ENCODE results near the gene PPBP.

The PPBP gene

DNA sequence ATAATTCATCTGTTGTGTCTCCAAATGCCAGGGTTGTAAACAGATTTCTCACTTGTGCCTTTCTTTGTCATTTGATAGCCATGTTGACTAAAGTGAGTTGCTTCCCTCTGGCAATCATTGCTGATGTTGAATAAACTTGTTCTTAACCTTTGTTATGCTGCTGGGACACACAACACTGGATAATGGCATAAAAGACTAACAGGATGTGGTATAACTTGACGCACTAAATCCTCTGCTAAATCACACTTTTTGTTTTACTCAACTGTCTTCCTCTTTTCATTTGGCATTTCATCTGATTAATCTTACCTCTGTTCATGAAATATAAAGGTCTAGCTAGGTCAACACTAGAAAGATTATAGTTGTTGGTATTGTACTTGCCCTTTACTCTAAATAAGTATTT, 28.1 kb upstream of the PPBP start:
- H3K4me1 ChIP-seq (ENCODE audit: control insufficient read depth, insufficient read depth, low read length), result peaks cover 15% of the 10 kb centered on the region
- no peaks in the 10 kb centered on the region for H3K36me3 ChIP-seq (ENCODE audit: control insufficient read depth, insufficient read depth, low read length)
- no peak overlapping the region for H3K27ac ChIP-seq (ENCODE audit: low read depth, low read length)
- H3K27me3 ChIP-seq (ENCODE audit: control insufficient read depth, insufficient read depth, low read length), result no peaks in the 10 kb centered on the region
- no peak overlapping the region for H3K9ac ChIP-seq (ENCODE audit: low read depth, low read length)
- H3K4me3 ChIP-seq (ENCODE audit: low read depth, low read length), result no peak overlapping the region
- no peaks in the 10 kb centered on the region for H3K9me3 ChIP-seq (ENCODE audit: control insufficient read depth, insufficient read depth, low read length)

DNA sequence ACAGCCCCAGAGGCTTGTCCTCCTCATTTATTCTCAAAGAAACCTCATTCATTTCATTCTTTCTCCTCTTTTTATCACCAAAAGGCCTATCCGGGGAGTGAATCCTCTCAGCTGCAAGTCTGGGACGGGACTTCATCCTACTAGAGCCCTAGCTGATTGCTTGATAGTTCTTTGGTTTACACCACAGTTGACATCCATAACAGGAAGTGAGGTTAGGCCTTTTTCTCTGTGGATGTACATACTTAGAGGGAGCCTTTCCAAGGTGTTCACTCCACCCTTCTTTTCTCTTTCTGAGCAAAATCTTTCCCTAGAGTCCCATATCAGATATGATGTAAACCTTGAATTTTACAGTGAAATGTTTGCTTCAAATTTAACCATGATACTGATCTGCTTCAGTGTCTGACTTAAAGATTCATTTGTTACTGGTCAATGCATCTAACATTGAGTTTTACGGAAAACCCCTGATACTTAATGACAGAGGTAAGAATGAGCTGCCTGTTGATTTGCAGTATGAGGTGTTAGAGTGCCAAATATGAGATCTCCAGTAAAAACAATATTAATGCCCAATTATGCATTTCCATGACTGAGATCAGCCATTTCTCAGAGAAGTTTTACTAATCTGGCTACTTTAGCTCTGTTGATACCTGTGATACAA, 27.3 kb upstream of the PPBP start:
- Histone ChIP-seq H3K36me3 (ENCODE audit: control insufficient read depth, insufficient read depth, low read length) (no peaks in the 10 kb centered on the region), H3K4me1 (ENCODE audit: control insufficient read depth, insufficient read depth, low read length) (peaks cover 15% of the 10 kb centered on the region), H3K4me3 (ENCODE audit: low read depth, low read length) (no peak overlapping the region), H3K27me3 (ENCODE audit: control insufficient read depth, insufficient read depth, low read length) (no peaks in the 10 kb centered on the region), H3K9ac (ENCODE audit: low read depth, low read length) (no peak overlapping the region), H3K27ac (ENCODE audit: low read depth, low read length) (no peak overlapping the region), H3K9me3 (ENCODE audit: control insufficient read depth, insufficient read depth, low read length) (no peaks in the 10 kb centered on the region)

DNA sequence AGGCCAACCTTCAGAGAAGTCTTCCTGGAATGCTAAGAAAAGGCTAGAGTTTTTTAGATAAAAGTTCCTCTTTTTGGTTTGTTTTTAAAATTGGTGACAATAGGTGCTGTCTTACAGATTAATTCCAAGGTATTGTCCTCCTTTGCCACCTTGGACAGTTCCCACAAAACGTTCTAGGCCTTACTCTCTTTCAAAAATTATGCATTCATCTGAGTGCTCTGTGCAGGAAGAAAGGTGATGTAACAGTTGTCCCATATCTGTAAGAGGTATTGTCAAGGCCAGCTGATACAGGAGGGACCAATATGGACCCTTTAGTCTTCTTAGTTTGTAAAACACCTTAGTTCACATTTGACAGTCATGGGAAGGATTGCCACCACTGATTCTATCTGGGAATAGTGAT, 26.3 kb upstream of the PPBP start:
- H3K4me1 ChIP-seq (ENCODE audit: control insufficient read depth, insufficient read depth, low read length), result peaks cover 15% of the 10 kb centered on the region
- H3K9me3 ChIP-seq (ENCODE audit: control insufficient read depth, insufficient read depth, low read length), result no peaks in the 10 kb centered on the region
- no peak overlapping the region for H3K27ac ChIP-seq (ENCODE audit: low read depth, low read length)
- H3K36me3 ChIP-seq (ENCODE audit: control insufficient read depth, insufficient read depth, low read length), result no peaks in the 10 kb centered on the region
- H3K4me3 ChIP-seq (ENCODE audit: low read depth, low read length), result no peak overlapping the region
- no peaks in the 10 kb centered on the region for H3K27me3 ChIP-seq (ENCODE audit: control insufficient read depth, insufficient read depth, low read length)
- H3K9ac ChIP-seq (ENCODE audit: low read depth, low read length), result no peak overlapping the region

DNA sequence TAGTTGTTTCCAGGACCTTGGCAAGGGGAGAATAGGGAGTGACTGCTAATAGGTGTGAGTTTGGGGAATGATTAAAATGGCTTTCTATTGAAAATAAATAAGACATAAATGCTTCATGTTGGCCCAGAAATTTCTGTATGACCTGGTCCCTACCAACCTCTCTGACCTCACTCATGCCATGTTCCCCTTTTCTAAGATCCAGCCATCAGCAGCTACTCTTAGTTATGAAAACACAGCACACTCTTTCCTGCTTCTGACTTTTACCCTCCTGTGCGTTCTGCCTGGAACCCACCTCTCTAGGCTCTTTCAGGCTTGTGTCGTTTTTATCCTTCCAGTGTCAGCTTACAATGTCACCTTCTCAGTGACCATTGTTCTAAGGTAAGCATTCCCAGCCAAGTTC, 25.3 kb upstream of the PPBP start:
- no peak overlapping the region for H3K4me3 ChIP-seq (ENCODE audit: low read depth, low read length)
- no peak overlapping the region for H3K27ac ChIP-seq (ENCODE audit: low read depth, low read length)
- H3K9me3 ChIP-seq (ENCODE audit: control insufficient read depth, insufficient read depth, low read length), result no peaks in the 10 kb centered on the region; the same call in 1 of the 2 replicates
- peaks cover 15% of the 10 kb centered on the region for H3K4me1 ChIP-seq (ENCODE audit: control insufficient read depth, insufficient read depth, low read length)
- H3K9ac ChIP-seq (ENCODE audit: low read depth, low read length), result no peak overlapping the region
- H3K27me3 ChIP-seq (ENCODE audit: control insufficient read depth, insufficient read depth, low read length), result no peaks in the 10 kb centered on the region
- no peaks in the 10 kb centered on the region for H3K36me3 ChIP-seq (ENCODE audit: control insufficient read depth, insufficient read depth, low read length)

DNA sequence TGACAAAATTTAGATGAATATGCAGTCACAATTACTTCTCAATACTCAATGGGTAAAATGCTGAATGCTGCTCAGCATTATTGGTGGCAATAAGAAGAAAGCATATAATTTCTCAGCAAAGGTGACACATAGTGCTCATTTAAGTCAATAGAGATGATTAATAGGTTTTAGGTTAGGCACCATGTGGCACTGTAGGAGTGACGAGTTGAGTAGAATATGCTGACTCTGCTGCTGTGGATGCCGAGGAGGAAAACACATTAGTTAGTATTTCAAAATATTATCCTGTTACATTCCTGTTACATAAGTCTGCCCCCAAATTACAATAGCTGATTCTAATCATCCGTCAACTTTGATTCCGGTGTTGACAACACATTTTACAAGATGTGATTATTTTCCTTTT, 24.1 kb upstream of the PPBP start:
- peaks cover 15% of the 10 kb centered on the region for H3K4me1 ChIP-seq (ENCODE audit: control insufficient read depth, insufficient read depth, low read length)
- H3K36me3 ChIP-seq (ENCODE audit: control insufficient read depth, insufficient read depth, low read length), result no peaks in the 10 kb centered on the region
- H3K27me3 ChIP-seq (ENCODE audit: control insufficient read depth, insufficient read depth, low read length), result no peaks in the 10 kb centered on the region
- no peaks in the 10 kb centered on the region; the same call in 1 of the 2 replicates for H3K9me3 ChIP-seq (ENCODE audit: control insufficient read depth, insufficient read depth, low read length)
- H3K9ac ChIP-seq (ENCODE audit: low read depth, low read length), result no peak overlapping the region
- H3K27ac ChIP-seq (ENCODE audit: low read depth, low read length), result no peak overlapping the region
- no peak overlapping the region for H3K4me3 ChIP-seq (ENCODE audit: low read depth, low read length)

DNA sequence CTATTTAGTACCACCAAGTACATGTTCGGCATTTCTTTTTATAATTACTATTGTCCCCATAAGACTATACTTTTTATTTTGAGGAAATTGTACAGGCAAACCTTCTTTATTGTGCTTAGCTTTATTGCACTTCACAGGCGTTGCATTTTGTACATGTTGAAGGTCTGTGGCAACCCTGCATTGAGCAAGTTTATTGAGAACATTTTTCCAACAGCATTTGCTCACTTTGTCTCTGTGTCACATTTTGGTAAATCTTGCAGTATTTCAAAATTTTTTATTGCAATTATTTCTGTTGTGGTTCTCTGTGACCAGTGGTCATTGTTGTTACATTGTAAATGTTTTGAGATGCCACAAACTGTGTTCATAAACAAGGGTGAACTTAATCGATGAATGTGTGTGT, 21.3 kb upstream of the PPBP start:
- no peaks in the 10 kb centered on the region for H3K27me3 ChIP-seq (ENCODE audit: control insufficient read depth, insufficient read depth, low read length)
- peaks cover 8% of the 10 kb centered on the region for H3K4me1 ChIP-seq (ENCODE audit: control insufficient read depth, insufficient read depth, low read length)
- H3K9me3 ChIP-seq (ENCODE audit: control insufficient read depth, insufficient read depth, low read length), result no peaks in the 10 kb centered on the region; the same call in 1 of the 2 replicates
- H3K9ac ChIP-seq (ENCODE audit: low read depth, low read length), result no peak overlapping the region
- no peak overlapping the region for H3K27ac ChIP-seq (ENCODE audit: low read depth, low read length)
- H3K4me3 ChIP-seq (ENCODE audit: low read depth, low read length), result no peak overlapping the region
- H3K36me3 ChIP-seq (ENCODE audit: control insufficient read depth, insufficient read depth, low read length), result no peaks in the 10 kb centered on the region

DNA sequence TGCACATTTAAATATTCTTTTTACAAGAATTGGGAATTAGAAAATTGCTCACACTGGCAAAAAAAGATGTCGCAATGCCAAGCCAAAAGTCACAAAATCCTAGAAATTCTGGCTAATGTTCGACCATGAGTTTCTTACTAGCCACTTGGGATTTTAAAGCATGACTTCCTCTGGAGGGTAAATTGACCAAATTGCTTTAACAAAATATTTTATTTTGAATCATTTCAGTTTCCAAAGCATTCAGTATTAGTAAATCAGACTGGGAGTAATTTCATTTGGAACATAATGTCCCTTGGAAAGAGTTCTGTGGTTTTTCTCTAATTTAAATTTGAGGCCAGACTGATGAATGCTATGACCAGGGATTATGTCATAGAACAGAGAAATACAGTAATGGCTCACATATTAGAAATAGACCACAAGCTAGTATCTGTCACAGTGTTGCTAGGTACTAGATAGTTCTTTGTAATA, 18.1 kb upstream of the PPBP start:
- H3K27me3 ChIP-seq (ENCODE audit: control insufficient read depth, insufficient read depth, low read length), result no peaks in the 10 kb centered on the region
- peaks cover 8% of the 10 kb centered on the region for H3K4me1 ChIP-seq (ENCODE audit: control insufficient read depth, insufficient read depth, low read length)
- H3K4me3 ChIP-seq (ENCODE audit: low read depth, low read length), result no peak overlapping the region
- H3K36me3 ChIP-seq (ENCODE audit: control insufficient read depth, insufficient read depth, low read length), result no peaks in the 10 kb centered on the region
- H3K9ac ChIP-seq (ENCODE audit: low read depth, low read length), result no peak overlapping the region
- no peaks in the 10 kb centered on the region; the same call in 1 of the 2 replicates for H3K9me3 ChIP-seq (ENCODE audit: control insufficient read depth, insufficient read depth, low read length)
- no peak overlapping the region for H3K27ac ChIP-seq (ENCODE audit: low read depth, low read length)

DNA sequence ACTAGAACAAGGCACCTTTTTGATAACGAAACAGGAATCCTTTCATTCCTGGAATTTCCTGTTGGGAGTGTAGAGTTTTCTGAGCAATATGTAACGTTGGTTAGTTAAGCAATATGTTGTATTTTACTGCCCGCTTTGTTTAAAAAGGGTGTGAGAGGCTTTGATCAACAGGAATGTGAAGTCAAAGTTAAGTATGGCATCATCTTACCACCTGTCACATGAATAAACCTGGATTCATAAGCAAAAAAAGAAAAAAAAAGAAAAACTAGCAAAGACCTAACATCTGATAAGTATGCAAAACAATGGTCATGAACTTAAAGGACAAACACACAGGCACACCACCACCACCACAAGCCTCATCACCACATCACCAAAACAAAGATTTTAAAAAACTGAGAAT, 17.5 kb upstream of the PPBP start:
- Histone ChIP-seq H3K4me3 (ENCODE audit: low read depth, low read length) (no peak overlapping the region), H3K4me1 (ENCODE audit: control insufficient read depth, insufficient read depth, low read length) (peaks cover 8% of the 10 kb centered on the region), H3K9me3 (ENCODE audit: control insufficient read depth, insufficient read depth, low read length) (no peaks in the 10 kb centered on the region; the same call in 1 of the 2 replicates), H3K9ac (ENCODE audit: low read depth, low read length) (no peak overlapping the region), H3K27me3 (ENCODE audit: control insufficient read depth, insufficient read depth, low read length) (no peaks in the 10 kb centered on the region), H3K27ac (ENCODE audit: low read depth, low read length) (no peak overlapping the region), H3K36me3 (ENCODE audit: control insufficient read depth, insufficient read depth, low read length) (no peaks in the 10 kb centered on the region)

DNA sequence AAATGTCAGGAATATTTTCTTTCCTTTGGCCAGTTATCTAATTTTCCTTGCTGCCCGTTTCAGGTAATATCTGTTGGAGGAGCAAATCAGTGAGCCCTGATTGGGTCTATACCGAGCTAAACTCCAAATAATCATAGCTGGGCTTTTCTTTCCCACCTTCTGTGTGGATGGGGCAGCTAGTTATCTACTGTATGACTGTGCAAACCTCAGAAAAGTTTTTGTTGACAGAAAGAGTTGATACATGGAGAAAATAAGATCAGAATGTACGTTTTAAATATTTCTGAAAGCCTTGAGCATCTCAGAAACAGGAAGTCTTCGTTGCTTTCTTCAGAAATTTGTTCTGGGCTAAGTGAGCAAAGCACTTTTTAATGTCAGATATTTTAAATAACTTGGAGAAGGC, 16.7 kb upstream of the PPBP start:
- Histone ChIP-seq H3K9me3 (ENCODE audit: control insufficient read depth, insufficient read depth, low read length) (no peaks in the 10 kb centered on the region; the same call in 1 of the 2 replicates), H3K36me3 (ENCODE audit: control insufficient read depth, insufficient read depth, low read length) (no peaks in the 10 kb centered on the region), H3K4me1 (ENCODE audit: control insufficient read depth, insufficient read depth, low read length) (peaks cover 8% of the 10 kb centered on the region), H3K4me3 (ENCODE audit: low read depth, low read length) (no peak overlapping the region), H3K27me3 (ENCODE audit: control insufficient read depth, insufficient read depth, low read length) (peaks cover 1% of the 10 kb centered on the region; the same call in 1 of the 2 replicates), H3K9ac (ENCODE audit: low read depth, low read length) (no peak overlapping the region), H3K27ac (ENCODE audit: low read depth, low read length) (no peak overlapping the region)

DNA sequence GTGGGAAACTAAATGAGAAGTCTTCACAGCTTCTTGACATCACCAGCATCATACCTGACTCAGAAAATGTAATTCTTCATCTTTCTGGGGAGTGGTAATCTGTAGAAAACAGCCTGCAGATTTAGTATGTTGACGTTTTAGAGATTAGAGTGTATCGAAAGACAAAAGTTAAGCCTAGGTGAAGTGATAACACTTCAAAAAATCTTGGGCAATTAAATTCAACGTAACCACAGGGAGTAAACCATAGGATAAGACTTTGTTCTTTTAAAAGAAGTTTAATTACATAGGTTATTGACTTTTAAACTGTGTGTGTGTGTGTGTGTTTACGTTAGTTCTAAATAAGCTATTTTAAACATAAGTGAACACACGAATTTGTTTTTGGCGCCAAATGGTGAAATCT, 12.3 kb upstream of the PPBP start:
- H3K27ac ChIP-seq (ENCODE audit: low read depth, low read length), result no peak overlapping the region
- peaks cover 20% of the 10 kb centered on the region for H3K27me3 ChIP-seq (ENCODE audit: control insufficient read depth, insufficient read depth, low read length)
- H3K9ac ChIP-seq (ENCODE audit: low read depth, low read length), result no peak overlapping the region
- no peak overlapping the region for H3K4me3 ChIP-seq (ENCODE audit: low read depth, low read length)
- H3K4me1 ChIP-seq (ENCODE audit: control insufficient read depth, insufficient read depth, low read length), result peaks cover 35% of the 10 kb centered on the region
- H3K36me3 ChIP-seq (ENCODE audit: control insufficient read depth, insufficient read depth, low read length), result no peaks in the 10 kb centered on the region
- H3K9me3 ChIP-seq (ENCODE audit: control insufficient read depth, insufficient read depth, low read length), result no peaks in the 10 kb centered on the region

DNA sequence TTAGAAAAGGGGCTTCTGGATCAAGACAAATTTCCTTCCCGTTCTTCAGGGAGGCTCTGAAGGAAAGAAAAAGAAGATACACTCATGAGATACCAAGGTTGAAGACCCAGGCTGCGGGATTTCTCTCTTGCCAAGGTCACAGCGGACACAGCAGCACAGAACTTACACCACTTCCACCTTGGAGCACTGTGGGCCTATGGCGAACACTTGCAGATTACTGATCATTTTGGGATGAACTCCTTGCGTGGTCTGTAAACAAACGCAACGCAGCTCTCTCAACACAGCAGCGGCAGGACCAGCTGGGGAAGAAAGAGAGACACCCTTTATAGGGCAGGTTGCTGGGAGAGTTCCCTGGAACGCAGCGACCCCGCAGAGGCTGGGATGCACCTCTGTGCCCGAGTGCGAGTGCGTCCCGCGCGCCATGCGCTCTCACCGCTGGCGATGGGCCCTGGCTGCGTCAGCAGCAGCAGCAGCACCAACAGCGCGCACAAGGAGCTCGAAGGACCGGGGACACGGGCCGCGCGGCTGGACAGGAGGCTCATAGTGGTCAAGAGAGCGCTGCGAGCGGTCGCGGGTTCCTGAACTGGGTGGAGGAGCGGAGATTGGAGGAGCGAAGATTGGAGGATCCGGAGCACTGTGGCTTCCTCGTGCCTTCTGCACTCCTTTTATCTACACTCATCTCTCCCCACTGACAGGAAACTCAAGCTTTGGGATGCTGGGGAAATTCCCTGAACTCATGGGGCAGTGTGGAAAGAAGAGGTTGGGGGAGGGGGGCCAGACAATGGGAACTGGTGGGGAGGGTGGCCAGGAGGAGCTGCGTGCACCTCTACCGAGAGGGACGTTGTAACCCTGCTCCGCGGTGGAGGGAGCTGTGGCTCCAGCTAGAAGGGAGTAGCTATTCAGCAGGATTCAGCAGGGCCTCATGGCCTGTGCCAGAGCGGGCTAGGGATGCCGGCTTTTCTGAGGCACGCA, 10.3 kb upstream of the PPBP start, which contains the start of gene CXCL5:
Gene CXCL5, minus strand, starts transcription at position 638 of the 972 bp plus-strand sequence. Its CDS starts 96 bp downstream, at position 542.
- Histone ChIP-seq H3K36me3 (ENCODE audit: control insufficient read depth, insufficient read depth, low read length) (no peaks in the 10 kb centered on the region), H3K4me3 (ENCODE audit: low read depth, low read length) (peak within 1 kb of the TSS; percentile 53), H3K27me3 (ENCODE audit: control insufficient read depth, insufficient read depth, low read length) (peaks cover 20% of the 10 kb centered on the region), H3K27ac (ENCODE audit: low read depth, low read length) (no peak within 1 kb of the TSS), H3K9me3 (ENCODE audit: control insufficient read depth, insufficient read depth, low read length) (no peaks in the 10 kb centered on the region), H3K4me1 (ENCODE audit: control insufficient read depth, insufficient read depth, low read length) (peaks cover 33% of the 10 kb centered on the region), H3K9ac (ENCODE audit: low read depth, low read length) (peak within 1 kb of the TSS; percentile 47)
